Fibroblast of the aortic adventitia (primary cell): ENCODE results near the gene SOCS7. TPM values are rescaled to one million over a fixed set of nuclear protein-coding genes. Genes with fewer than 3 reads are reported as not detected.

Experiments used
- DNase-seq: peaks from one replicate; pipeline ENCODE4 v3.0.0-alpha.2; 2010; ENCODE audit warnings: low read depth
- H3K4me3 ChIP-seq: 2 replicates; pipeline ENCODE4 v1.5.1; 2011; ENCODE audit warnings: low read depth, mild to moderate bottlenecking, control low read depth, low read length, moderate library complexity
- CTCF ChIP-seq: IDR thresholded peaks from 2 replicates; pipeline ENCODE4 v1.5.1; 2011; ENCODE audit warnings: mild to moderate bottlenecking, low read length, control low read depth, inconsistent platforms; ENCODE audit not compliant: insufficient read depth
- total RNA-seq: library from RNA; depleted of rRNA; stranded (reverse); fragments of >200 nt; gene quantifications from 2 replicates; pipeline ENCODE4 v1.2.3, GENCODE V29; 2012; ENCODE audit warnings: low replicate concordance

SOCS7 gene
- total RNA-seq, 1 donor, result 11.7 TPM

- no peak overlapping the region for H3K4me3 ChIP-seq
- no peak for DNase-seq
Observed at GRCh38 chr17:38419508-38419981, 67.9 kb downstream of the SOCS7 start.

GRCh38 chr17:38420518-38420917, 68.9 kb downstream of the SOCS7 start:
- DNase-seq, result no peak
- TF ChIP-seq CTCF, result no peak
- no peak overlapping the region for H3K4me3 ChIP-seq

More at GRCh38 chr17:38419508-38419981, 67.9 kb downstream of the SOCS7 start:
- TF ChIP-seq CTCF, result no peak

GRCh38 chr17:38421171-38421841, 69.7 kb downstream of the SOCS7 start:
- DNase-seq, result peak; percentile 87
- no peak for TF ChIP-seq CTCF
- no peak overlapping the region for H3K4me3 ChIP-seq

DNA sequence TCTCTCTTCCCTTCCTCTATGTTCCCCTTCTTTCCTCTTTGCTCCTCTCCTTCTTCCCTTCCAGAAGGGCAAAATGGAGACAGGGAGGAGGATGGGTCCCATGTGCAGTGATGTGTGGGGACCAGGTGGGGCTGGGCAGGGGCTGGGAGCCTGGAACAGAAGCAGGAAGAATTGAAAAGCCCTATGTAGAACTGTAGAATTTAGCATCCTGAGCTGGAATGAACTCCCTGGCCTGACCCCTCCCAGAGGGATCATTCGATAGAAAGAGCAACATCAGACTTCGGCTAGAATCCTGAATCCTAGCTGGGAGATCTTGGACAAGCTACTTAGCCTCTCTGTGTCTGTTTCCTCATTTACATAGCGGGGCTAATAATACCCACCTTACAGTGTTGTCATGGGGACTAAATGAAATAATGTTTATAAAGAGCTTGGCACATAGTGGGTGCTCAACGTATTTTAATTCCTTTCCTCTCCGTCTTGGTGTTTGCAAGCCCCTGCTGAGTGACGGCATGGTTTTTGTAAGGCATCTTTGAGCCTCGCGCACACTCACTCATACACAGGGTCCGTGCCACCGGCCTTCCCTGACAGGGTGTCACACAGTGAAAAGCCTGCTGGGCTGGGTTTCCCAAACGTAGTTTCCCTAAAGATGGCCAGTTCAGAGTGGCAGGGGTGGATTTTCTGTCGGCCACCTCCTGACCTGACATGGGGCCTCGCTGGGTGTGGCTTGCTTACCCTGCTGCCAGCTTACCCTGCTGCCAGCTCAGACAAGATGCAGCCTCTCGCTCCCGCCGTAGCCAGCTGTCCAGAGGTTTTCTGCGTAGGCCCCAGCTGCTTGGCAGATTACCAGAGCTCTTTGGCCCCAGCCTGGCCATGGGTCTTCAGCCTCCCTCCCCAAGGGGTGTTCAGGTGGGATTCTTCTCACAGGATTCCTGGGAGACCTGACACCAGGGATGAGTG, 70.5 kb downstream of the SOCS7 start:
- H3K4me3 ChIP-seq, result no peak overlapping the region
- TF ChIP-seq CTCF, result no peak

DNA sequence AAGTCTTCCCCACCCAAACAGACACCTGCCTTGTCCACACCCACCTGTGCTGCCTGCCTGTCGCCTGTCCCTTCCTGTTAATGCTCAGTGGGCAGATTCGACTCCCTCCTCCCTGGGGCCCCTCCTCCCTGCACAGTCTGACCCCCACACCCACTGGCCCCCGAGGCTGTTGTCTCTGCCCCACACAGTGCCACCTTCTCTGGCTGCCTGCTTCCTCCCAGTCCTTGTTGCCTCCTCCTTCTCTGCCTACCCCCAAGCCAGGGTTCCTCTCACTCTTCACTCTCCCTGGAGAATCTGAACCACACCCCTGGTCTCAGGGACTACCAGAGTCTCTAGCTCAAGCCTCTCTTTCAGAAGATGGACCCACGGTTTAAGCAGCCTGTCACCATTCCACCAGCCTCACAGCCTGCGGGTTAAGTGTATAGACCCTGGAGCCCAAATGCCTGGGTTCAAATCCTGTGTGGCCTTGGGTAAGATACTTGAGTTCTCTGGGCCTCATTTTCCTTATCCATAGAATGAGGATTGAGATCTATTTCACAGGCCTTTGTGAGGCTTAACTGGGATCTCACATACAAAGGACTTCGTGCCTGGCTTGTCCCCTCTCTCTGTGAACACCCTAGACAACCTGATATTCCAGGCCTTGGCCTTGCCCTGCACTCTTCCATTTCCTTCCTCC, 72.8 kb downstream of the SOCS7 start:
- no peak for DNase-seq
- no peak for TF ChIP-seq CTCF
- no peak overlapping the region for H3K4me3 ChIP-seq

More for the DNA sequence above, 70.5 kb downstream of the SOCS7 start:
- DNase-seq, result no peak

GRCh38 chr17:38425031-38425430, 73.4 kb downstream of the SOCS7 start:
- no peak for TF ChIP-seq CTCF
- H3K4me3 ChIP-seq, result no peak overlapping the region
- DNase-seq, result no peak
